HL-60 (cell line): Measurements from ENCODE around the gene RNH1.

Experiments used
- DNase-seq, 2 experiments: peaks; one replicate each; pipeline ENCODE4 v3.0.0-alpha.2; 2010 to 2020; ENCODE audit warnings: low read depth in 1 of 2, low spot score in 1 of 2
- H3K27ac ChIP-seq: fragments of 250-450 bp; sonication (Bioruptor Pico); replicated peaks from 2 replicates; pipeline ENCODE4 v1.5.1; 2020; ENCODE audit warnings: mild to moderate bottlenecking, moderate library complexity
- H3K27me3 ChIP-seq: fragments of 250-450 bp; sonication (Bioruptor Pico); 2 replicates; pipeline ENCODE4 v1.5.1; 2021; ENCODE audit warnings: mild to moderate bottlenecking, moderate library complexity; ENCODE audit not compliant: insufficient read depth, poor library complexity, severe bottlenecking
- H3K4me3 ChIP-seq: replicated peaks from 2 replicates; pipeline ENCODE4 v1.5.1; 2011; ENCODE audit warnings: mild to moderate bottlenecking, control low read depth, low read length; ENCODE audit not compliant: insufficient read depth
- GABPA ChIP-seq: IDR thresholded peaks from 2 replicates; pipeline ENCODE4 v1.6.1; 2012; ENCODE audit warnings: low read depth
- POLR2AphosphoS5 ChIP-seq: IDR thresholded peaks from 2 replicates; pipeline ENCODE4 v1.6.1; 2012; ENCODE audit warnings: low read depth
- SPI1 ChIP-seq: IDR thresholded peaks from 2 replicates; pipeline ENCODE4 v1.6.1; 2012; ENCODE audit warnings: low read depth, mild to moderate bottlenecking, borderline replicate concordance
- TF ChIP-seq, protein P1 (sequence below): IDR thresholded peaks from one replicate; pipeline ENCODE4 v1.5.1; 2011; ENCODE audit warnings: low read length, control low read depth, inconsistent platforms; ENCODE audit not compliant: insufficient read depth
- TF ChIP-seq, protein P2 (sequence below): IDR thresholded peaks from 2 replicates; pipeline ENCODE4 v1.6.1; 2012; ENCODE audit warnings: low read depth; ENCODE audit not compliant: insufficient replicate concordance

The RNH1 gene

DNA sequence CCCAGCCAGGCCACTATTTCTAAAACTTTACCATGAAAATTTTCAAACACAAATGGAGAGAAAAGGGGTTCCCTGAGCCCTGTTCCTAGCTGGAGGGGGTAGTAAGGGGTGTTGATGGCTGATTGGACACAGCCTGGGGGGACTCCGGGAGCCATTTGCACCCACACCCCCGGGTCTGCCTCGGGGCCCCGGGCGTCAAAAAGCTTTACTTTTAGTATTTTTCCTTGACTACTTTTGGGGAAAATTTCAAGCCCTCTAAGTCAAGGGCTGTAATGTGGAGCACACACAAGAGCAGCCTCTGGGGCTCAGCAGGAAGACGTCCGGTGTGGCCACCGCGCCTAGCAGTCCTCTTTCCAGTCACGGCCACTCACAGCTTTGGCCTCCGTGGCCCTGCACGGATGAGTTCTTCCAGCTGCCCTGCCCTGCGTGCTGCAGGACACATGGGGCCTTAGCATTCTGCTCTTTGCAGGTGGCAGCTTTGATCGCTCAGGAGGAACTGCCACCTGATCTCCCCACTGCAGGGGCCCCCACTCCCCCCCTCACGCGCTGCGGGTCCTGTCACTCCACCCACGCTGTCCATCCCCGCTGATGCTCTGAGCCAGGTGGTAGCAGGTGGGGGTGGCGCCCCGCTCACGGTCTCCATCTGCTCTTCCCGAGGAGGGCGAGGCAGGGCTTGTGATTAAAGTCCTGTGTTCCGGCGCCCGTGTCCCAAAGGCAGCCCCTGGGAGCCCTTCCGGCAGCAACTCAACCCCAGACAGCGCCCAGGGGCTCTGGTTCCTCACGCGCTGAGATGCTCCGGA lies 14.4 kb downstream of the RNH1 start:
- no peaks in the 10 kb centered on the region for H3K27me3 ChIP-seq
- no peak overlapping the region for H3K27ac ChIP-seq
- DNase-seq = no peak
- TF ChIP-seq GABPA (no peak), POLR2AphosphoS5 (peak; percentile 51)
- no peak overlapping the region for H3K4me3 ChIP-seq

DNA sequence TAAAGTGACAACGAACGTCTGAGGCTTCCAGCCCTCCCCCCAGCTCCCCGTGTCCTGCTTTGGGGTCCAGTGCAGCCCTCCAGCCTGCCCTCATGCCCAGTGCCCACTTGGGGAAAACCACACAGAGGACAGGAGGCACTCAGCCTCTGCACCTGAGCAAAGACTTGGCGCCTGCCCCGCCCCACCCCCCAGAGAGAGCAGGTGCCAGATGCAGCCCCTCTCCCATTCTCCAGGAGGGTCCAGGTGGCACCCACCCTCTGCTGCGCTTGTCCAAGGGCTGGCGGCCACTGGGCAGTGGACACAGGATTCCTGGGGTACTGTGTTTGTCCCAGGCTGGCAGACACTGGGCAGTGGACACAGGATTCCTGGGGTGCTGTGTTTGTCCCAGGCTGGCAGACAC lies 15.7 kb downstream of the RNH1 start:
- Histone ChIP-seq H3K4me3 (no peak overlapping the region), H3K27me3 (no peaks in the 10 kb centered on the region), H3K27ac (no peak overlapping the region)
- DNase-seq = no peak
- TF ChIP-seq, protein P1, sequence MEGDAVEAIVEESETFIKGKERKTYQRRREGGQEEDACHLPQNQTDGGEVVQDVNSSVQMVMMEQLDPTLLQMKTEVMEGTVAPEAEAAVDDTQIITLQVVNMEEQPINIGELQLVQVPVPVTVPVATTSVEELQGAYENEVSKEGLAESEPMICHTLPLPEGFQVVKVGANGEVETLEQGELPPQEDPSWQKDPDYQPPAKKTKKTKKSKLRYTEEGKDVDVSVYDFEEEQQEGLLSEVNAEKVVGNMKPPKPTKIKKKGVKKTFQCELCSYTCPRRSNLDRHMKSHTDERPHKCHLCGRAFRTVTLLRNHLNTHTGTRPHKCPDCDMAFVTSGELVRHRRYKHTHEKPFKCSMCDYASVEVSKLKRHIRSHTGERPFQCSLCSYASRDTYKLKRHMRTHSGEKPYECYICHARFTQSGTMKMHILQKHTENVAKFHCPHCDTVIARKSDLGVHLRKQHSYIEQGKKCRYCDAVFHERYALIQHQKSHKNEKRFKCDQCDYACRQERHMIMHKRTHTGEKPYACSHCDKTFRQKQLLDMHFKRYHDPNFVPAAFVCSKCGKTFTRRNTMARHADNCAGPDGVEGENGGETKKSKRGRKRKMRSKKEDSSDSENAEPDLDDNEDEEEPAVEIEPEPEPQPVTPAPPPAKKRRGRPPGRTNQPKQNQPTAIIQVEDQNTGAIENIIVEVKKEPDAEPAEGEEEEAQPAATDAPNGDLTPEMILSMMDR = no peak
- TF ChIP-seq, protein P2, sequence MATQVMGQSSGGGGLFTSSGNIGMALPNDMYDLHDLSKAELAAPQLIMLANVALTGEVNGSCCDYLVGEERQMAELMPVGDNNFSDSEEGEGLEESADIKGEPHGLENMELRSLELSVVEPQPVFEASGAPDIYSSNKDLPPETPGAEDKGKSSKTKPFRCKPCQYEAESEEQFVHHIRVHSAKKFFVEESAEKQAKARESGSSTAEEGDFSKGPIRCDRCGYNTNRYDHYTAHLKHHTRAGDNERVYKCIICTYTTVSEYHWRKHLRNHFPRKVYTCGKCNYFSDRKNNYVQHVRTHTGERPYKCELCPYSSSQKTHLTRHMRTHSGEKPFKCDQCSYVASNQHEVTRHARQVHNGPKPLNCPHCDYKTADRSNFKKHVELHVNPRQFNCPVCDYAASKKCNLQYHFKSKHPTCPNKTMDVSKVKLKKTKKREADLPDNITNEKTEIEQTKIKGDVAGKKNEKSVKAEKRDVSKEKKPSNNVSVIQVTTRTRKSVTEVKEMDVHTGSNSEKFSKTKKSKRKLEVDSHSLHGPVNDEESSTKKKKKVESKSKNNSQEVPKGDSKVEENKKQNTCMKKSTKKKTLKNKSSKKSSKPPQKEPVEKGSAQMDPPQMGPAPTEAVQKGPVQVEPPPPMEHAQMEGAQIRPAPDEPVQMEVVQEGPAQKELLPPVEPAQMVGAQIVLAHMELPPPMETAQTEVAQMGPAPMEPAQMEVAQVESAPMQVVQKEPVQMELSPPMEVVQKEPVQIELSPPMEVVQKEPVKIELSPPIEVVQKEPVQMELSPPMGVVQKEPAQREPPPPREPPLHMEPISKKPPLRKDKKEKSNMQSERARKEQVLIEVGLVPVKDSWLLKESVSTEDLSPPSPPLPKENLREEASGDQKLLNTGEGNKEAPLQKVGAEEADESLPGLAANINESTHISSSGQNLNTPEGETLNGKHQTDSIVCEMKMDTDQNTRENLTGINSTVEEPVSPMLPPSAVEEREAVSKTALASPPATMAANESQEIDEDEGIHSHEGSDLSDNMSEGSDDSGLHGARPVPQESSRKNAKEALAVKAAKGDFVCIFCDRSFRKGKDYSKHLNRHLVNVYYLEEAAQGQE = no peak
- TF ChIP-seq GABPA (no peak), SPI1 (no peak), POLR2AphosphoS5 (no peak)

DNA sequence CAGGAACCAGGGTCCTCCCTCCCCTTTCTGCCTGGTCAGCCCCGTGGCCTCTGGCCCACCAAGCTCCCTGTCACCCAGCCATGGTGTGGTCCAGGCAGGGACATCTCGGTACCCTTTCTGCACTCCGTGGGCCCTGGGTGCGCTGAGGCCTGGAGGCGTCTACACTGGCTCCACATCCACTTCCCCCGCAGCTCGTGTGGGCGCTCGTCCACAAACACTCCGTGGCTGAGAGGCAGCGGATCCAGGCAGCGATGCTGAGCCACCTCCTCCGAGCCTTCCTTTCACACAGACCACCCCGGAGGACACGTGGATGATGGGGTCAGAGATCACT lies 16.1 kb downstream of the RNH1 start:
- TF ChIP-seq POLR2AphosphoS5 (no peak), GABPA (no peak)
- TF ChIP-seq, protein P2 = no peak
- no peak overlapping the region for H3K4me3 ChIP-seq
- no peaks in the 10 kb centered on the region for H3K27me3 ChIP-seq
- no peak for DNase-seq
- H3K27ac ChIP-seq = no peak overlapping the region

DNA sequence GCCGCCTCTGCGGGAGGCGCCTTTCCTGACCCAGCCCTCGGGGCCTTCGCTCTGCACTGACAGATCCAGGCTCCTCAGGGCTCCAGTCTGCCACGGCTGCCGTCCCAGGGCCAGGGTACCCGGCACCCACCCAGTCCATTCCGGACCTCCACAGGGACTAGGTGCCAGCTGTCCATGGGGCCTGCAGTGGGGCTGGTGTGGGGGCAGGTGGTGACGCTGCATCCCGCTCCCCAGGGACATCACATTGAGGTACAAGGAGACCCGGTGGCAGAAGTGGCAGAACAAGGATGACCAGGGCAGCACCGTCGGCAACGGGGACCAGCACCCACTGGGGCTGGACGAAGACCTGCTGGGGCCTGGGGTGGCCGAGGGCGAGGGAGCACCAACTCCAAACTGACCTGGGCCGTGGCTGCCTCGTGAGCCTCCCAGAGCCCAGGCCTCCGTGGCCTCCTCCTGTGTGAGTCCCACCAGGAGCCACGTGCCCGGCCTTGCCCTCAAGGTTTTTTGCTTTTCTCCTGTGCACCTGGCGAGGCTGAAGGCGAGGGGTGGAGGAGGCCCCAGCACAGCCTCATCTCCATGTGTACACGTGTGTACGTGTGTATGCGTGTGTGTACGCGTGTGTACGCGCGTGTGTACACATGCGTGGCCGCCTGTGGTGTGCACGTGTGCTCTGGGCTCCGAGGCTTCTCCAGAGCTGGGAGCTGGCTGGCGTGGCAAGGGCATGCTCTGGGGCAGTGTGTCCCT lies 16.7 kb downstream of the RNH1 start:
- TF ChIP-seq, protein P2 = no peak
- TF ChIP-seq, protein P1 = no peak
- no peak for TF ChIP-seq GABPA
- TF ChIP-seq SPI1 = no peak
- TF ChIP-seq POLR2AphosphoS5 = no peak
- Histone ChIP-seq H3K27me3 (no peaks in the 10 kb centered on the region), H3K4me3 (no peak overlapping the region), H3K27ac (no peak overlapping the region)
- no peak for DNase-seq
